ENCODE measurements around the gene RAB6B.

DNA sequence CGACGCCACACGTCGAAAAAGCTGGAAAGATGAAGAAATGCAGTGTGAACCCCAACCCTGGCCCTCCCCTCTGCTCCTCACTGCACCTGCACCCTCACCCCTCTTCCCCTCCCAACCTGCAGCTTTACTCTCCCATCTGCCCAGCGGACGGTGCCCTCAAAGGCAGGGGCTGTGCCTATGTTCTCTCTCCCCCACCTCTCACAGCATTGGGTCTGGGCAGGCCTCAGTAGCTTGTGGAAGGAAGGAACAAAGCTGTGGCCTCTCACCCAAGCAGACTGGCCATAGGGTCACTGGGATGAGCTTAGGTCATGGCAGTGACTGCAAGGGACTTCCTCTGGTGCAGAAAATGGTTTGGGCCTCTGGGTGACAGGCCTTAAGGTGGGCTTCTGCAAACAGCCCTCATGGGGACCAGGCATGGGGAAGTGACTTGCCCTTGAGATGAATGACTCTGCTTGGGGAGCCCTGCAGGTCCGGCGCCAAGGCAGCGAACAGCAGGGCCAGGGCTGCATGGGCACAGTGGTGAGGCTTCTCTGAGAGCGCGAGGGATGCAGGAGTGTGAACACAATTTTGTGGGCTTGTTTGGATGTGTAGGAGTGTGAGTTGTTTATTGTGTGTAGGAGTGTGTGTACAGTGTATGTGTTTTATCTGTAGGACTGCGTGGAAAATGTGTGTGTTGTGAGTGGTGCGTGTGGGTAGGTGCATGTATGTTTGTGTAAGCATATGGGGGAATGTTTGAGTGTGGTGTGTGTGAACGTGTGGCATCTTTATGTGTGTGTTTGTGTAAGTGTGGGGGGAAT, 60.9 kb downstream of the RAB6B start:
- TF ChIP-seq CTCF (IDR thresholded peaks at IDR 0.05; ENCODE audit: poor library complexity) (no peak), EZH2 (IDR thresholded peaks at IDR 0.05; ENCODE audit: borderline replicate concordance) (no peak)
